ENCODE measurements around the gene COX4I1. TPM values are rescaled to one million over a fixed set of nuclear protein-coding genes. Genes with fewer than 3 reads are reported as not detected.
"Not testable (repeated sequence)": the region's sequence is repeated elsewhere in the genome, so short reads cannot be mapped to it uniquely, and the experiment has no call there.

Gene COX4I1
- total RNA-seq, 1 donor, result 297 TPM

DNA sequence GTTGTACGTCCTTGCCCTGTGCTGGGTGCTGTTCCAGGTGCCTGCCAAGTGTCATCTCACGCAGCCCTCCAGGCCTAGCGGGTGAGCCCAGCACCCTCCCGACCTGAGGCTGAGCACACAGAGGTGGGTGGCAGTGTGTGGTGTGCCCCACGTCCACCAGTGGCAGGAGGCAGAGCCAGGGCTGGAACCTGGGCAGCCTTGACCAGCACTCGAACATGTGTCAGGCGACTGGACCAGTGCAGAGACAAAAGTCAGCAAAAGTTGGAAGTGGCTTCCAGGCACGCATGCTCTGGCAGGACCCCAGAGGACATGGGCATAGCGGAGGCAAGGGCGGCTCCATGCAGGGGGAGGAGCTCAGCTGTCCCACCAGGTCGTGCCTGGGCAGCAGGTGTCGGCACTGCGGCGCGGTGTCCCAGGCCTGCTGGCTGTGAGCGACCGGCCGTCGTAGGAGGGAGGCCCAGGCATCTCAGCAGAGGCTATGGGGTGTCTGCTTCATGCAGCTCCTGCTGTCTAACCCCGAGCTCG, 35.8 kb downstream of the COX4I1 start:
- no peaks in the 10 kb centered on the region for H4K20me1 ChIP-seq (ENCODE audit: insufficient read depth, low read length)
- H3K27me3 ChIP-seq (ENCODE audit: insufficient read depth, low read length), result peaks cover 10% of the 10 kb centered on the region
- no peak overlapping the region for H2AFZ ChIP-seq (ENCODE audit: low read length)
- H3K4me3 ChIP-seq (ENCODE audit: insufficient read depth, low read length), result no peak overlapping the region
- no peaks in the 10 kb centered on the region for H3K36me3 ChIP-seq (ENCODE audit: insufficient read depth, low read length)
- no peaks in the 10 kb centered on the region for H3K9me3 ChIP-seq (ENCODE audit: low read depth, low read length)
- DNase-seq (ENCODE audit: insufficient read length, low spot score, missing footprints), result no peak
- H3K4me1 ChIP-seq (ENCODE audit: insufficient read depth, low read length), result no peaks in the 10 kb centered on the region
- TF ChIP-seq, protein P1, sequence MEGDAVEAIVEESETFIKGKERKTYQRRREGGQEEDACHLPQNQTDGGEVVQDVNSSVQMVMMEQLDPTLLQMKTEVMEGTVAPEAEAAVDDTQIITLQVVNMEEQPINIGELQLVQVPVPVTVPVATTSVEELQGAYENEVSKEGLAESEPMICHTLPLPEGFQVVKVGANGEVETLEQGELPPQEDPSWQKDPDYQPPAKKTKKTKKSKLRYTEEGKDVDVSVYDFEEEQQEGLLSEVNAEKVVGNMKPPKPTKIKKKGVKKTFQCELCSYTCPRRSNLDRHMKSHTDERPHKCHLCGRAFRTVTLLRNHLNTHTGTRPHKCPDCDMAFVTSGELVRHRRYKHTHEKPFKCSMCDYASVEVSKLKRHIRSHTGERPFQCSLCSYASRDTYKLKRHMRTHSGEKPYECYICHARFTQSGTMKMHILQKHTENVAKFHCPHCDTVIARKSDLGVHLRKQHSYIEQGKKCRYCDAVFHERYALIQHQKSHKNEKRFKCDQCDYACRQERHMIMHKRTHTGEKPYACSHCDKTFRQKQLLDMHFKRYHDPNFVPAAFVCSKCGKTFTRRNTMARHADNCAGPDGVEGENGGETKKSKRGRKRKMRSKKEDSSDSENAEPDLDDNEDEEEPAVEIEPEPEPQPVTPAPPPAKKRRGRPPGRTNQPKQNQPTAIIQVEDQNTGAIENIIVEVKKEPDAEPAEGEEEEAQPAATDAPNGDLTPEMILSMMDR (IDR thresholded peaks at IDR 0.05; ENCODE audit: extremely low read depth, low read depth, low read length), result no peak
- no peak overlapping the region for H3K4me2 ChIP-seq (ENCODE audit: insufficient read depth, low read length)
- no peak overlapping the region for H3K27ac ChIP-seq (ENCODE audit: low read depth, low read length)
- H3K79me2 ChIP-seq (ENCODE audit: insufficient read depth, low read length), result no peaks in the 10 kb centered on the region

DNA sequence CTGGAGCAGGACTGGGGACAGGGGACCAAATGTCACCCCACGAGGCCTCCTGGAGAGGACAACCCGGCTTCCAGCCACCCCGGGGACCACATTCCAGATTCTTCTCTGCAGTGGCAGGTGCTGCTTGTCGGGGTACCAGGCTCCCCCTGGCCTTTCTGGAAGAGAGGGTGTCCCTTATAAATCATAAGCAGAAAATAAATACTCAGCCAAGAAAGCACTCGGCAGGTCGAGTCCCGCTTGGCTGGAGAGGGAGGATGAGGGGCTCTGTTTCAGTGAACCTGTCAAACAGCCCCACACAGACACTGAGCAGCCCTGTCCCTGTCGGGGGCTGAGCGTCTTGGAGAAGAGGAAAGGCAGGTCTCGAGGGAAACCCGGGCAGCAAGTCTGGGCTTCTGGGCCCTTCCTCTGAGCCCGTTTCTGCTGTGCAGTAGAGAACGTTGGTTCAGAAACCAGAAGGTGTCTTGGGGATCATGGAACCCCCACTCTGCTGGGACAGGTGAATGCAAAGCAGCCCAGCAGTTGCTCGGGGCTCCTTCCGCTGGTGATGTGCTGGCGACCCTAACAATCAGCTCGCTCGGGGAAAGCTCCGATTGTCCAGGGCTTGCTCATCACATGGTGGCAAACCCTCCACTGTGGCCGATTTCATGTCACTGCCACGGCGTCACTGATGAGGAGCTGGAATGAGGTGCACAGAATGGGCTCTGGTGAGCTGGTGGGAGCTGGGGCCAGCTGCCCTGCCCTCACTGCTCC, 36.6 kb downstream of the COX4I1 start:
- Histone ChIP-seq H3K9me3 (ENCODE audit: low read depth, low read length) (no peaks in the 10 kb centered on the region), H3K4me1 (ENCODE audit: insufficient read depth, low read length) (no peaks in the 10 kb centered on the region), H3K27ac (ENCODE audit: low read depth, low read length) (no peak overlapping the region), H2AFZ (ENCODE audit: low read length) (no peak overlapping the region), H3K4me3 (ENCODE audit: insufficient read depth, low read length) (no peak overlapping the region), H3K4me2 (ENCODE audit: insufficient read depth, low read length) (no peak overlapping the region), H4K20me1 (ENCODE audit: insufficient read depth, low read length) (no peaks in the 10 kb centered on the region), H3K27me3 (ENCODE audit: insufficient read depth, low read length) (peaks cover 10% of the 10 kb centered on the region), H3K79me2 (ENCODE audit: insufficient read depth, low read length) (no peaks in the 10 kb centered on the region), H3K36me3 (ENCODE audit: insufficient read depth, low read length) (no peaks in the 10 kb centered on the region)
- DNase-seq (ENCODE audit: insufficient read length, low spot score, missing footprints), result no peak
- TF ChIP-seq, protein P1 (IDR thresholded peaks at IDR 0.05; ENCODE audit: extremely low read depth, low read depth, low read length), result no peak

DNA sequence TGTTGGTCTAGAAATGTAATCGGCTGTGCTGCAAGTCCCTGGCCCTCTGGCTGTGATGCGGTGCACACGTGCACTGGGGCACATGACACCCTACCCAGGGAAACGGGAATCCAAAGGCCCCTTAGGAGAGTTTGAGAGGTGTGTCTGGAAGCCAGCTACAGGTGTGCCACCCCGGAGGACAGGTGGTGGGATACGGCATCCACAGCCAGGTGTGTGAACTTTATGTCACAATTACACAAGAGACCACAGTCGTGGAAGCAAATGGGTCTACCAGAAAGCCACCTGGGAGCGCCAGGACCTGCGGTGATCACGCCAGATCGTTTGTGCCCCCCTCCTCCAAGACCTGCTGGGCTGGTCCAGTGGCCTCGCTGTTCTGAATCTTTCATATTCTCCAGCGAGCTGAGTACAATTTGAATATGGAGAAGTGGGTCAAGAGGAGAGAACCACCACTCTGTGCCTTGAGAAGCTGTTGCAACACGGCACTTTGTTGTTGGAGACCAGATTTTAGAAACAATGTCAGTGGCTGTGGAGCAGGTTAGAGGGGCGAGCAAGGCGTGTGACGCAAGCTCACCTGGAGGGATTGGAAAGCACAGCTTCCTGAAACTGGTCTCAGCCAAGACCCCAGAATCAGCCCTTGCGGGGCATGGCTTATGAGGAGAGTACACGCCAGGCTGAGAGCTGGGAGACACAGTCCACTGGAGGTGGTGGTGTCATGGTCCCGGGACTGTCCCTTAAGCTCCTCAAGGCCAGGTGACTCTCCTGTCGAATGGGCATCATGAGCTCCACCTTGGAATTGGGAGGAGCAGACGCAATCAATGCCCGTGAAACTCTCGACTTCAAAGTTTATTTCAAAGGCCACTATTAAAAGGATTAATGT, 37.4 kb downstream of the COX4I1 start:
- Histone ChIP-seq H3K79me2 (ENCODE audit: insufficient read depth, low read length) (no peaks in the 10 kb centered on the region), H3K27me3 (ENCODE audit: insufficient read depth, low read length) (peaks cover 10% of the 10 kb centered on the region)
- DNase-seq (ENCODE audit: insufficient read length, low spot score, missing footprints), result no peak

DNA sequence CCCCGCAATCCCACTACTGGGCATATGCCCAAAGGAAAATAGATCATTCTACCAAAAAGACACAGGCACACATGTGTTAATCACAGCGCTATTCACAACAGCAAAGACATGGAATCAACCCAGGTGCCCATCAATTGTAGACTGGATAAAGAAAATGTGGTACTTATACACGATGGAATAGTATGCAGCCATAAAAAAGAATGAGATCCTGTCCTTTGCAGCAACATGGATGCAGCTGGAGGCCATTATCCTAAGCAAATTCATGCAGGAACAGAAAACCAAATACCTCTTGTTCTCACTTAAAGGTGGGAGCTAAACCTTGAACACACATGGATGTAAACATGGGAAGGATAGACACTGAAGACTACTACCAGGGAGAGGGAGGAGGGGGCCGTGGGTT, 38.2 kb downstream of the COX4I1 start:
- not testable (repeated sequence) for H3K27me3 ChIP-seq (ENCODE audit: insufficient read depth, low read length); H4K20me1 ChIP-seq (ENCODE audit: insufficient read depth, low read length); DNase-seq (ENCODE audit: insufficient read length, low spot score, missing footprints); H3K9me3 ChIP-seq (ENCODE audit: low read depth, low read length); H3K4me2 ChIP-seq (ENCODE audit: insufficient read depth, low read length); H3K36me3 ChIP-seq (ENCODE audit: insufficient read depth, low read length); H3K4me1 ChIP-seq (ENCODE audit: insufficient read depth, low read length); H3K27ac ChIP-seq (ENCODE audit: low read depth, low read length); H3K79me2 ChIP-seq (ENCODE audit: insufficient read depth, low read length); H3K4me3 ChIP-seq (ENCODE audit: insufficient read depth, low read length); H2AFZ ChIP-seq (ENCODE audit: low read length)

More for the DNA sequence above, 37.4 kb downstream of the COX4I1 start:
- Histone ChIP-seq H2AFZ (ENCODE audit: low read length) (no peak overlapping the region), H3K4me1 (ENCODE audit: insufficient read depth, low read length) (no peaks in the 10 kb centered on the region), H3K4me3 (ENCODE audit: insufficient read depth, low read length) (no peak overlapping the region), H3K9me3 (ENCODE audit: low read depth, low read length) (no peaks in the 10 kb centered on the region), H3K4me2 (ENCODE audit: insufficient read depth, low read length) (no peak overlapping the region), H4K20me1 (ENCODE audit: insufficient read depth, low read length) (no peaks in the 10 kb centered on the region), H3K36me3 (ENCODE audit: insufficient read depth, low read length) (no peaks in the 10 kb centered on the region), H3K27ac (ENCODE audit: low read depth, low read length) (no peak overlapping the region)
- TF ChIP-seq, protein P1 (IDR thresholded peaks at IDR 0.05; ENCODE audit: extremely low read depth, low read depth, low read length), result no peak
